ENCODE data around the gene RAD52.

DNA sequence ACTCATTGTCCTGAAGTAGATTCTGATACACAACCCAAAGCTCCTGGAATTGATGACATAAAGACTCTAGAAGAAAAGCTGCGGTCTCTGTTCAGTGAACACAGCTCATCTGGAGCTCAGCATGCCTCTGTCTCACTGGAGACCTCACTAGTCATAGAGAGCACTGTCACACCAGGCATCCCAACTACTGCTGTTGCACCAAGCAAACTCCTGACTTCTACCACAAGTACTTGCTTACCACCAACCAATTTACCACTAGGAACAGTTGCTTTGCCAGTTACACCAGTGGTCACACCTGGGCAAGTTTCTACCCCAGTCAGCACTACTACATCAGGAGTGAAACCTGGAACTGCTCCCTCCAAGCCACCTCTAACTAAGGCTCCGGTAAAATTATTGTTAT is 63.8 kb downstream of the RAD52 start:
- TF ChIP-seq, protein P1, sequence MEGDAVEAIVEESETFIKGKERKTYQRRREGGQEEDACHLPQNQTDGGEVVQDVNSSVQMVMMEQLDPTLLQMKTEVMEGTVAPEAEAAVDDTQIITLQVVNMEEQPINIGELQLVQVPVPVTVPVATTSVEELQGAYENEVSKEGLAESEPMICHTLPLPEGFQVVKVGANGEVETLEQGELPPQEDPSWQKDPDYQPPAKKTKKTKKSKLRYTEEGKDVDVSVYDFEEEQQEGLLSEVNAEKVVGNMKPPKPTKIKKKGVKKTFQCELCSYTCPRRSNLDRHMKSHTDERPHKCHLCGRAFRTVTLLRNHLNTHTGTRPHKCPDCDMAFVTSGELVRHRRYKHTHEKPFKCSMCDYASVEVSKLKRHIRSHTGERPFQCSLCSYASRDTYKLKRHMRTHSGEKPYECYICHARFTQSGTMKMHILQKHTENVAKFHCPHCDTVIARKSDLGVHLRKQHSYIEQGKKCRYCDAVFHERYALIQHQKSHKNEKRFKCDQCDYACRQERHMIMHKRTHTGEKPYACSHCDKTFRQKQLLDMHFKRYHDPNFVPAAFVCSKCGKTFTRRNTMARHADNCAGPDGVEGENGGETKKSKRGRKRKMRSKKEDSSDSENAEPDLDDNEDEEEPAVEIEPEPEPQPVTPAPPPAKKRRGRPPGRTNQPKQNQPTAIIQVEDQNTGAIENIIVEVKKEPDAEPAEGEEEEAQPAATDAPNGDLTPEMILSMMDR (IDR thresholded peaks at IDR 0.05; ENCODE audit: low read length): no peak
- no peak for TF ChIP-seq EZH2phosphoT487 (IDR thresholded peaks at IDR 0.05; ENCODE audit: low read length)
